Cardiac muscle cell (in vitro differentiated cells and primary cell): ENCODE measurements around the gene ZBTB43. TPM values are rescaled to one million over a fixed set of nuclear protein-coding genes. Genes with fewer than 3 reads are reported as not detected.
A peak's percentile ranks its signal among the peaks of the same experiment; 100 is the strongest.
"Not testable (repeated sequence)": the region's sequence is repeated elsewhere in the genome, so short reads cannot be mapped to it uniquely, and the experiment has no call there.

Experiments
- DNase-seq, 2 donors: peaks; one replicate each; pipeline versions ENCODE4 v3.0.0 to v3.0.0-alpha.2; 2010 to 2017; ENCODE audit warnings: low read depth in 1 of 2, low spot score in 1 of 2
- H3K27ac ChIP-seq: fragments of 200-600 bp; sonication (generic); 2 replicates; pipeline ENCODE4 v1.5.1; 2016
- H3K27me3 ChIP-seq: fragments of 200-600 bp; sonication (generic); 2 replicates; pipeline ENCODE4 v1.6.0; 2016; ENCODE audit warnings: control low read depth
- H3K36me3 ChIP-seq: fragments of 200-600 bp; sonication (generic); 2 replicates; pipeline ENCODE4 v1.5.1; 2016; ENCODE audit warnings: control low read depth
- H3K4me1 ChIP-seq: fragments of 200-600 bp; sonication (generic); 2 replicates; pipeline ENCODE4 v1.8.1; 2017; ENCODE audit warnings: low read depth, mild to moderate bottlenecking, mixed run types
- H3K4me3 ChIP-seq: fragments of 200-600 bp; sonication (generic); 2 replicates; pipeline ENCODE4 v1.5.1; 2016; ENCODE audit warnings: mild to moderate bottlenecking
- H3K9me3 ChIP-seq: fragments of 200-600 bp; sonication (generic); 2 replicates; pipeline ENCODE4 v1.5.1; 2017; ENCODE audit warnings: low read depth, mild to moderate bottlenecking, control low read depth
- CTCF ChIP-seq: IDR thresholded peaks from 2 replicates; pipeline ENCODE4 v1.5.1; 2012; ENCODE audit warnings: low read depth, mild to moderate bottlenecking, low read length
- polyA plus RNA-seq: library from polyadenylated mRNA; unstranded; fragments of >200 nt; fragmentation: Nextera tagmentation; extraction: Ambion mirVana; gene quantifications from 2 replicates; pipeline ENCODE4 v1.2.1, GENCODE V29; 2016
- total RNA-seq: library from RNA; depleted of rRNA; stranded (reverse); fragments of >200 nt; gene quantifications from 2 replicates; pipeline ENCODE4 v1.2.3, GENCODE V29; 2016

Gene ZBTB43
- total and polyA plus RNA-seq, 2 experiments from 2014 or later: 17.6 to 18.6 TPM

DNA sequence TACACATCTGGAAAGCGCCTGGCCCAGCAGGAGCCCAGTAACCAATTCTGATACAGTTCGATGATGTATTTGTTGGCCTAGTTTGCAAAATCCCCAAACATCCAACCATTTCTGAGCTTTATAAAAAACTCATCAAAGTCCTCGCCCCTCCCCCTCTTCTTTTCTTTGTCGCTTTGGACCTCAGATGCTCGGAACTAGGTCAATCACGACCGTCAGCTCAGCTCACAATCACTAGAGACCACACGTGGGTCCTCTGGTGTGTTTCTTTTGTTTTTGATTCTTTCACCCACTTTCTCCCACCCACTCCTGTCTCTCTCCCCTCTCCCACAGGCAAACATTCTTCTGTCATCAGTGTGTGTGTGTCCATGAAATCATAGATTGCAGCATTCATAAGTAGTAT, 26.7 kb upstream of the ZBTB43 start:
- H3K27me3 ChIP-seq: peaks cover 16% of the 10 kb centered on the region
- TF ChIP-seq CTCF: no peak
- DNase-seq: no peak
- peaks cover 2% of the 10 kb centered on the region for H3K4me1 ChIP-seq
- no peaks in the 10 kb centered on the region for H3K36me3 ChIP-seq
- no peaks in the 10 kb centered on the region for H3K9me3 ChIP-seq
- H3K4me3 ChIP-seq: no peak overlapping the region
- no peak overlapping the region for H3K27ac ChIP-seq

- not testable (repeated sequence) for H3K4me3 ChIP-seq, H3K4me1 ChIP-seq, H3K9me3 ChIP-seq, H3K27ac ChIP-seq, H3K36me3 ChIP-seq, DNase-seq
- peaks cover 16% of the 10 kb centered on the region for H3K27me3 ChIP-seq
These were observed 26.1 kb upstream of the ZBTB43 start for GRCh38 chr9:126778696-126779095.

GRCh38 chr9:126781186-126782052, 23.4 kb upstream of the ZBTB43 start:
- peaks cover 17% of the 10 kb centered on the region for H3K4me1 ChIP-seq
- H3K27ac ChIP-seq: no peak overlapping the region
- TF ChIP-seq CTCF: peak; percentile 88
- H3K4me3 ChIP-seq: no peak overlapping the region
- H3K9me3 ChIP-seq: no peaks in the 10 kb centered on the region
- peak; percentile 81 to 93 for DNase-seq
- H3K36me3 ChIP-seq: no peaks in the 10 kb centered on the region
- H3K27me3 ChIP-seq: peaks cover 5% of the 10 kb centered on the region

- DNase-seq: no peak
- Histone ChIP-seq H3K27ac (no peak overlapping the region), H3K4me3 (no peak overlapping the region), H3K27me3 (peaks cover 6% of the 10 kb centered on the region), H3K9me3 (no peaks in the 10 kb centered on the region), H3K36me3 (no peaks in the 10 kb centered on the region), H3K4me1 (peaks cover 17% of the 10 kb centered on the region)
- TF ChIP-seq CTCF: no peak
These were observed 22.8 kb upstream of the ZBTB43 start for GRCh38 chr9:126782053-126782388.

- TF ChIP-seq CTCF: no peak
- Histone ChIP-seq H3K27me3 (peaks cover 9% of the 10 kb centered on the region), H3K4me1 (peaks cover 20% of the 10 kb centered on the region), H3K27ac (peak overlapping the region; percentile 63), H3K4me3 (no peak overlapping the region), H3K36me3 (no peaks in the 10 kb centered on the region), H3K9me3 (no peaks in the 10 kb centered on the region)
- peak in 1 of 2 donors; percentile 51 for DNase-seq
These were observed 20.9 kb upstream of the ZBTB43 start for GRCh38 chr9:126783949-126784348.

DNA sequence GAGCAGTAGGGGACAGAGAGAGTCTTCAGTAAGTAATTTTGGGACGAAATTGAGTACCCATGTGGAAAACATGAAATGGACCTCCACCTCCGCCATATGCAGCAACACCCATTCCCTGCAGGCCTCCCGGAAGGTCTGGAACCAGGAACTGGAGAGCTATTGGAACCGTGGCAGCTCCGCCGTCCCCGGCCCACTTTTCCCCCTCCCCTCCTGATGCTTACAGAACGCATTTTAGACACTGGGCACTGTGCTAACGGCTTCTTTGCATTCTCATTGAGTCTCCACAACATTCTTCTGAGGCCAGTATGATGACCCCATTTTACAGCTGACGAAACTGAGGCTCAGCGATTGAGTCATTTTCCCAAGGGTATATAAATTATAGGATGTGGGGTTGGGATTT, 20.4 kb upstream of the ZBTB43 start:
- no peak overlapping the region for H3K4me3 ChIP-seq
- no peak for DNase-seq
- no peak for TF ChIP-seq CTCF
- peaks cover 7% of the 10 kb centered on the region for H3K27me3 ChIP-seq
- H3K27ac ChIP-seq: peak overlapping the region; percentile 63
- H3K4me1 ChIP-seq: peaks cover 20% of the 10 kb centered on the region
- H3K9me3 ChIP-seq: no peaks in the 10 kb centered on the region
- H3K36me3 ChIP-seq: no peaks in the 10 kb centered on the region

DNA sequence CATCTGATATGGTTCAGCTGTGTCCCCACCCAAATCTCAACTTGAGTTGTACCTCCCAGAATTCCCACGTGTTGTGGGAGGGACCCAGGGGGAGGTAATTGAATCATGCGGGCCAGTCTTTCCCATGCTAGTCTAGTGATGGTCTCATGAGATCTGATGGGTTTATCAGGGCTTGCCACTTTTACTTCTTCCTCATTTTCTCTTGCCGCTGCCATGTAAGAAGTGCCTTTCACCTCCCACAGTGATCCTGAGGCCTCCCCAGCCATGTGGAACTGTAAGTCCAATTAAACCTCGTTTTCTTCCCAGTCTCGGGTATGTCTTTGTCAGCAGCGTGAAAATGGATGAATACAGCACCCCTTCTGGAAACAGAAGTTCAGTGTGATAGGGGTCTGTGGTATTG, 20.0 kb upstream of the ZBTB43 start:
- not testable (repeated sequence) for H3K27ac ChIP-seq, H3K27me3 ChIP-seq, H3K36me3 ChIP-seq, H3K4me3 ChIP-seq, H3K9me3 ChIP-seq, DNase-seq
- H3K4me1 ChIP-seq: peaks cover 20% of the 10 kb centered on the region
